Choroid plexus epithelial cell (primary cell): ENCODE results near the gene SLC35G2.
"Not testable (repeated sequence)": the region's sequence is repeated elsewhere in the genome, so short reads cannot be mapped to it uniquely, and the experiment has no call there.

Experiments used
- DNase-seq: peaks from one replicate; pipeline ENCODE4 v3.0.0-alpha.2; 2010; ENCODE audit warnings: low read depth
- H3K4me3 ChIP-seq: 2 replicates; pipeline ENCODE4 v1.5.1; 2011; ENCODE audit warnings: low read depth, mild to moderate bottlenecking, control low read depth, low read length, moderate library complexity
- CTCF ChIP-seq: conservative IDR thresholded peaks from 2 replicates; pipeline ENCODE4 v1.5.1; 2011; ENCODE audit warnings: low read depth, mild to moderate bottlenecking, control low read depth, inconsistent platforms, low read length, moderate library complexity

The SLC35G2 gene

GRCh38 chr3:136885357-136886213 lies 66.7 kb downstream of the SLC35G2 start:
- TF ChIP-seq CTCF = no peak
- DNase-seq = no peak
- H3K4me3 ChIP-seq = no peak overlapping the region

- no peak for DNase-seq
- H3K4me3 ChIP-seq = no peak overlapping the region
- TF ChIP-seq CTCF = no peak
These were observed 71.0 kb downstream of the SLC35G2 start for GRCh38 chr3:136889947-136890346.

GRCh38 chr3:136891934-136892855 lies 73.3 kb downstream of the SLC35G2 start:
- no peak for TF ChIP-seq CTCF
- no peak overlapping the region for H3K4me3 ChIP-seq
- no peak for DNase-seq

- no peak overlapping the region for H3K4me3 ChIP-seq
- TF ChIP-seq CTCF = no peak
- DNase-seq = peak; percentile 80
These were observed 75.0 kb downstream of the SLC35G2 start for GRCh38 chr3:136893848-136894443.

- not testable (repeated sequence) for DNase-seq, H3K4me3 ChIP-seq
These were observed 78.2 kb downstream of the SLC35G2 start for GRCh38 chr3:136897171-136897570.

GRCh38 chr3:136898549-136898948 lies 79.6 kb downstream of the SLC35G2 start:
- no peak for TF ChIP-seq CTCF
- DNase-seq = no peak

GRCh38 chr3:136898954-136899353 lies 80.0 kb downstream of the SLC35G2 start:
- H3K4me3 ChIP-seq = no peak overlapping the region
- TF ChIP-seq CTCF = no peak
- DNase-seq = no peak

More at GRCh38 chr3:136898549-136898948, 79.6 kb downstream of the SLC35G2 start:
- H3K4me3 ChIP-seq = no peak overlapping the region
